HG02610 (cell line): ENCODE data around the gene NKG7.
A peak's percentile ranks its signal among the peaks of the same experiment; 100 is the strongest.

Experiments used
- ATAC-seq: cut with Tn5 transposase; IDR thresholded peaks from one replicate; pipeline ENCODE4 v1.9.1; 2021; ENCODE audit warnings: mild to moderate bottlenecking, moderate library complexity; ENCODE audit not compliant: unreplicated experiment

Gene NKG7

DNA sequence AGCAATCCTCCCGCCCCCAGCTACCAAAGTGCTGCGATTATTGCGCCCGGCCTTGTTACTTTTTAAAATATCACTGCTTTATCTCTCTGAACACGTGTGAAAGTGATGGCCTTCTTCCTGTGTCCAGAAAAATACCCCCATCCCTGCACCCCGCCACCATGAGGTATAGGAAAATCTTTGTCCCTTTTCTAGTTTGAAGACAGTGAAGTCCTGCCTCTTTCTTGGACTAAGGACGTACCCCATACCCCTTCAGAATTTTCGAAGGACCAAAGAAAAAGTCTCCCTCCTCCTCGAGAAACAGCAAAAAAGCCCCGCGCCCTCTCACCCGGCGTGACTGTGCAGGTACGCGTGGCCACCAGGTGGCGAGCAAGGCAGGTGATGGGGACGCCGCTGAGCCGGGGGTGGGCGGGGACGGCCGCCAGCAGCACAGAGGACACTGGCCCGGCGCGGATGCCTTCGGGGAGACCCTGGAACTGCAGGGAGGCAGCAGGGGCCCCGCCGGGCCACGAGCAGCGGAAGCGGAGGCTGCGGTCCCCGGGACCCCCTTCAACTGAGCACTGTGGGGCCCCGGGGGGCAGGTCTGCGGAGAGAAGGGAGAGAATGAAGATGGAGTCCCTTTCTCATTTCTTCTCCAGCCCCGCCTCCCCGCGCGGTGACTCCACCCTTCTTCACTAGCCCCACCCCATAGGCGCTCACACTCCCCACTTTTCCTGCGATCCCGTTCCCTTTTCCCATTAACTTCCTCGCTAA is 33.7 kb downstream of the NKG7 start:
- peak; percentile 53 for ATAC-seq

DNA sequence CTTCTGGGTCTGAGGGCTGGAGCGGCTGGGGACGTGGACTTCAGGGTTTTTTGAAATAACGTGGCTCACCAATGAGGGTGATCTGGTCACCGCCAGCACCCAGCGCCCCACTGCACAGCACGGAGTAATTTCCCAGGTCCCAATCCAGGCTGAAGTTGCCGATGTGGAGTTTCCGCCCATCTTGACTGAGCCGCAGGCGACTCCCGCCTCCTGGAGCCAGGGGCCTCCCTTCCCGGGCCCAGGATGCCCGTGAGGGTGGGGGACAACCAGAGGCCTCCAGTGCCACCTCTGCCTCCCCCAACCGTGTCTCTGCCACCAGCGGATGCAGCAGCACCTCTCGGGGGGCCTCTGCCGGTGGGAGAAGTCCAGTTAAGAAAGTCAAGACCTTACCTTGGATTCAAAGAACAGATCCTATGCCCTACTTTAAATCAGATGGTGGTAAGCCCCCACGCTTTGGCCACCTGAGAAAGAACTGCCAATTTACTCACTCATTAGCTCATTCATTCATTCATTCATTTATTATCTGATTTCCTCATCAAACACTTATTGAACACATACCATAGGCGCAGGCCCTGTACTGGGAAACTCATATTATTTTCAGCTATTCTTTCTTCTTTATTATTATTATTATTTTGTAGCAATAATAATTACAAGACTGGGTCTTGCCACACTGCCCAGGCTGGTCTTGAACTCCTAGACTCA is 34.4 kb downstream of the NKG7 start:
- no peak for ATAC-seq

DNA sequence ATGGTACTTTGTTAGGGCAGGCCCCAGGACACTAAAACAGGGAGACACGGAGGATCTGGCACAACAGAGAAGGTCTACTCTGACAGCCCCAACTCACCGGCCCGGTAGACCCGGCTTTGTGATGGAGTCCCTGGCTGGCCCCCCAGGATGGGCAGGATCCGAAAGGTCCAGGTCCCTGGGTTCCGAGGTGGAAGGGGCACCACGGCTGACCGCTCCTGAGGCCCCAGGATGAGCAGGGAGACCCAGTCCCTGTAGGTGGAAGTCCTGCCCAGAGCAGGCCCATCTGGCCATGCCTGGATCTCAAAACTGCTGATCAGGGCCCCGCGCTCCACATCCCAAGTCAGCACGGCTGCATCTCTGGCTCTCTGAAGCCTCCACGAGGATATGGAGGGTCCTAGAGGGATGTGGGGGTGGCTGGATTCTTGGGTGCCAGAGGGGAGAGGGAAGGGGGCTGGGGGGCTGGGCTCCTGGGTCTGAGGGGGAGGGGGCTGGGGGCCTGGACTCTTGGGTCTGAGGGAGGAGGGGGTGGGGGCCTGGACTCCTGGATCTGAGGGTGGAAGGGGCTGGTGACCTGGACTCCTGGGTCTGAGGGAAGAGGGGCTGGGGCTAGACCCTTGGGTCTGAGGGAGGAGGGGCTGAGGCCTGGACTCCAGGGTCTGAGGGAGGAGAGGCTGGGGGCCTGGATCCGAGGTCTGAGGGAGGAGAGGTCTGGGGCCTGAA is 35.2 kb downstream of the NKG7 start:
- ATAC-seq, result no peak

DNA sequence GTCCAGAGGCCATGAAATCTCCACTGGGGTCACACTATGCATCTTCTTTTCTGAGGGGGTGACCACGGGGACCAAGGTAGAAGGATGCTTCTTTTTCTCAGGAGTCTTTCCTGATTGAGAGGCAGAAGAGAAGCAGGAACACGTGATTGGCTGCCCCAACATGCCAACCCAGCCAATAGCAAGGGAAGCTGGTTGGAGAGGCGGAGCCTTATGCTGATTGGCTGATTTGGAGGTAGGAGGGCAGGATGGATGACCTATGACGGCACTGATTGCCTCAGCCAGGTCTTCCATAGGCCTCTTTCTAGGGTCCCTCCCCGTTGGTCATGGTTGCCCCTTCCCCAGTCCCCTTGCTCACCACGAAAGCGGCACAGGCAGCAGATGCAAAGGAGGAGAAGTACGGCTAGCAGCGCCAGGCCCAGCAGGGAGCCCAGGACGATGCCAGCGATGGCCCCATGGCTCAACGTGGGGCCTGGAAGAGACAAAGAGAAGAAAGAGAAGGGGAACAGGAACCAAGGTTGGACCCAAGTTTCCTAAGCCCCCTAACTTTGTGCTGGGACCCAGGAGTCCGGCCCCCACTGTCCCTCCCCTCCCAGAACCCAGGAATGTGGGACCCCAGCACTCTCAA is 38.5 kb downstream of the NKG7 start:
- ATAC-seq, result no peak

DNA sequence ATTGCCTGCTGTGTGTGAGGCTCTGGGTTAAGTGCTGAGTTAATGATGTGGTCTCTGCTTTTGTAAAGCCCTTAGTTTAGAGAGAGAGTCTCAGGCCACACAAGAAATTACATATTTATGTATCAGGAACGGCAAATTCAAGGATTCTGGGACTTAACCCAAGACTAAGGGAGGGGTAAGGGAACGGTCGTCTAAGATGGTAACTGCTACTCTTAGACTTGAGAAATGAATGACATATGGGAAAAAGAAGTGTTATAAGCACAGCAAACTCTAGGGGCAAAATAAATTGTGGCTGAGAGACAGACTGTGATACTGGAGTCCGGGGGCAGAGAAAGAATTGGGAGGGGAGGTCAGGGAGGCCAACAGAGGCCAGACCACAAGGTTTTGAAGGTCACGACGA is 40.7 kb downstream of the NKG7 start:
- no peak for ATAC-seq

DNA sequence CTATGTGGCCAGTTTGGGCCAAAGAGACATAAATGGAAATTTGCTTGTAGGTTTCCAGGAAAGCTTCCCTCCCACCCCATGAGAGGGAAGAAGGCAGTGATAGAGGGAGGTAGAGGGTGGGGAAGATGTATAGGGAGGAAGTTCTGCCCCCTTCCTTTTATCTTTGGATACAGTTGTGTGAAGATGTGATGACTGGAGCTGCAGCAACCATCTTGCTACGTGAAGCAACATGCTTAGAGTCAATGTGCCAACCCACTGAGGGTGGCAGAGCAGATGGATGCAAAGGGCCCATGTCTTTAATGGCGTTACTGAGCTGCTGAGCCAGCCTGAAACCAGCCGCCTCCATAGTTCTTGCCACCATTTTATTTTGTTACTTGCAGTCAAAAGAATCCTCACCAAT is 41.3 kb downstream of the NKG7 start:
- no peak for ATAC-seq

DNA sequence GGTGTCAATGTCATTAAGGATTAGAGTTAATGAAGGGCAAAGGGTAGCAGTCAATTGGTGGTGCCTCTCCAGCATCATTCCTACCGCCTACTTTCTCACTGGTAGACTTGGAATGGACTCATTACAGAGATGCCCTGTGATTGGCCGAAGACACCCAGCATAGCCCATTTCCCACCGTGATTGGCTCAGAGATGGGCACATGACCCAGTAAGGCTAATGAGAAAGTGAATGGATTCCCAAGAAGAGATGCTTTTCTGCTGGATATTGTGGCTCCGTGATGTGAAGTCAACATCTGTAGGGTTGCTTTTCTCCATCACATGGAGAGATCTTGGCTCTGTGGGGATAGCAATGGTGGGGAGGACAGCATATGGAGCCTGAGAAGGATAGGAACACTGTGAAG is 42.1 kb downstream of the NKG7 start:
- ATAC-seq, result no peak

DNA sequence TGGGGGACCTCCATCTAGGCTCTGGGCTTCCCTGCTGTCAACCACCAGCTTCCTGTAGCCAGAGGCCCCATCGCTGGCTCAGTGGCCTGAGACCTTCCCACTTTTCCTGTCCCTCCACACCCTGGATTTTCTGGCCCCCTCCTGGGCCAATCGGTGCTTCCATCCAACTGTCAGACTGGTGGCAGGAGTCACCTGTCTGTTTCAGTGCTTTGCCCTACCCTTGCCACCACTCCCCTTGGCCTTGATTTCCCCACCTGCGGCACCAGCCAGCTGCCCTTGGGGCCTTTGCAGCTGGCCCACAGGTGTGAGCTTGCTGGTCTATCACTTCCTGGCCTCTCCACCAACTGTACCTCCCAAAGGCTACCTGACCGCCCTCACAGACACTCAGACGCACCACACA is 43.0 kb downstream of the NKG7 start:
- ATAC-seq, result no peak

DNA sequence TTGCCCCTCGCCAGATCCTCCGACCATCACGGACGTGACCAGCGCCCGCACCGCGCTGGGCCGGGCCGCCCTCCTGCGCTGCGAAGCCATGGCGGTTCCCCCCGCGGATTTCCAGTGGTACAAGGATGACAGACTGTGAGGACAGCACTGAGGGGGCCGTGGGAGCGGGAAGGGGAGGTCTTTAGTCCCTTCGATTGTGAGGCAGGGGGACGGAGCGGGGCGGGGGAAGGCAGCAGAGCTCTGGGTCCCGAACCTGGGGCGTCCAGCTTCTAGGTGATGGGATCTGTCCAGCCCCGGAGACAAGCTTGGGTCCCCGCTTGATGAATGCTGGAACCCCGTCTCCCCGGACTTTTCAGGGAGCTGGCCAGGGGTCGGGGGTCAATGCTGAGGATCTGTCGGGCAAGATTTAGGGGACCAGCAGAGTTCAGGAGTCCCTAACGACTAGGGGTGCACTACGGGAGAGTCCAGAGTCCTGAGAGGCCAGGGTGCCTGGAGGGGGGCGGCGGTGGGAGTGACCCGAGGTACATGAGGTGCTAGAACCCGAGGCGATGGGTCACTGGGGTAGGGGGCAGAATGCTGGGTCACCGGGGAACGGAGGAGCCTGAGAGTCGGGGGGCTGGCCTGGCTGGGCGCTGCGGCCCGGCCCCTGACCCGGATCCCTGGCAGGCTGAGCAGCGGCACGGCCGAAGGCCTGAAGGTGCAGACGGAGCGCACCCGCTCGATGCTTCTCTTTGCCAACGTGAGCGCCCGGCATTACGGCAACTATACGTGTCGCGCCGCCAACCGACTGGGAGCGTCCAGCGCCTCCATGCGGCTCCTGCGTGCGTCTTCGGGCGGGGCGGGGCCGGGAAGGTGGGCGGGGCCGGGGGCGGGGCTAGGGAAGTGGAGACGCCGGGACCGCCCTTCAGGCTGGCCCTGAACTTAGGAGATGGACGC is 45.1 kb downstream of the NKG7 start:
- no peak for ATAC-seq

DNA sequence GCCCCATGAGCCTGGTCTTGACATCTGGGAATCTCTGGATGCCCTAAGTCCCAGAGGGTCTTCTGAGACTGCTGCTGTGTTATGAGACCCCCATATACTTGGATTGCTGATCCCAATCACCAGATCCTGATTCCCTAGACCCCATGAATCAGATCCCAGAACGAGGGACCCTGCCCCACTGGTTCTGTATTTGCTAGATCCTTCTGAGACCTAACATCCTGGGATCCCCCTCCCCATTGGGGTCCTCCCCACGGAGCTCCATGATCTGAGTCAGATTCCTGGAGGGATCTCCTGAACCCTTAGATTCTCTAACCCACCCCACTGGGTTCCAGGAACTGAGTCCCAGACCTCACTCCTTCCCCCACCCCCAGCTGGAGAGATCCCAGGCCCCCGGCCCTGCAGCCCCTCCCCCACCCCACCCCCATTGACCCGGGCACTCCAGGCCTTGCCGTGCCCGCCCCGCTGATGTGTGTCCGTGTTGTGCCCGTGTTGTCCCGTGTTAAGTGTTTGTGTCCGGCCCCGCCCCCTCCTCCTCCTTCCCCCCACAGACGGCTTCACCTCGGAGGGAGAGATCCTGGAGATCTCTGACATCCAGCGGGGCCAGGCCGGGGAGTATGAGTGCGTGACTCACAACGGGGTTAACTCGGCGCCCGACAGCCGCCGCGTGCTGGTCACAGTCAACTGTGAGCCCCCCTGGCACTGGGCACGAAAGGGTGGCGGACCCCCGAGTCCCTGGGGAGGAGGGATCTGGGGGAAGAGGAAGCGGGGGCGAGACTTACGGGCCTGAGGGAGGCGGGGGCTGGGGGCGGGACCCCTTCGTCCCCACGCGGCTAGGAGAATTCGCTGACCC is 46.0 kb downstream of the NKG7 start:
- no peak for ATAC-seq

DNA sequence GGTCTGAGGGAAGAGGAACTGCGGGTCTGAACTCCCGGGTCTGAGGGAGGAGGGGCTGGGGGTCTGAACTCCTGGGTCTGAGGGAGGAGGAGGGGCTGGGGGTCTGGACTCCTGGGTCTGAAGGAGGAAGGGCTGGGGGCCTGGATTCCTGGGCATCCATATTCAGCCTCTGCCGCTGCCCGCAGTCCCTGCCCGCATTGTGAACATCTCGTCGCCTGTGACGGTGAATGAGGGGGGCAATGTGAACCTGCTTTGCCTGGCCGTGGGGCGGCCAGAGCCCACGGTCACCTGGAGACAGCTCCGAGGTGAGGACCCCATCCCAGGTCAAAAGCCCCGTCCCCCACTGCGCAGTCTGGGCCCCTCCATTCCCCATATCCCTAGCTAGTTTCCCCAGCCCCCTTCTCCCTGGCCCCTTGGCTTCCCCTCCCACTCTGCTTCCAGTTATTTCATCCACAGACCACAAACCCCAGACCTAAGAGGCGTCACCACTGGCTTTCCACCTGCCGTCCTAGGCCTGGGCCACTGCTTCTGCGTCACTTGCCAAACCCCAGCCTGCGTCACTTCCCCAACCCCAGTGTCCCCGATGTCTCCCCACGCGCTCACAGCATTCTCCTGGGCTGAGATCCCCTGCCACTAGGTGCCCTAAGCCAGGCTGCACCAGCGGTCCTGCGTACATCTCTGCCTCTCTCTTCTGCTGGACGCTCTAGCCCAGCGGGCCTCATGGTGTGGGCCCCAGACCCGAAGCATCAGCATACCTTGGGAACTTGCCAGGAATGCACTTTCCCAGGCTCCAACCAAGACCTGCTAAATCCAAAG is 47.1 kb downstream of the NKG7 start:
- no peak for ATAC-seq

DNA sequence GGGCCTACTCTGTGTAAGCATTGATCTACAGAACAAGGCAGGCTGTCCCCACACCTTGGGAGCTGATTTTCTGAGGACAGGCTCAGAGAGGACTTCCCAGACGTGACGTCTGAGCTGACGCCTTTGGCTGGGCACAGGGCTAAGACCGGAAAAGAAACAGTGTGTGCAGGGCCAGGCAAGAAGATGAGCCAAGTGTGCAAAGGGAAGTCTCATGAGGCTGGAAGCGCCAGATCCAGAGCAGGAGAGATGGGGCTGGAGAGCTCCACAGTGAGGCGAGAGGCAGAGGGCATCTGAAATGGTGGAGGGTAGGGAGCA is 48.3 kb downstream of the NKG7 start:
- ATAC-seq, result no peak

DNA sequence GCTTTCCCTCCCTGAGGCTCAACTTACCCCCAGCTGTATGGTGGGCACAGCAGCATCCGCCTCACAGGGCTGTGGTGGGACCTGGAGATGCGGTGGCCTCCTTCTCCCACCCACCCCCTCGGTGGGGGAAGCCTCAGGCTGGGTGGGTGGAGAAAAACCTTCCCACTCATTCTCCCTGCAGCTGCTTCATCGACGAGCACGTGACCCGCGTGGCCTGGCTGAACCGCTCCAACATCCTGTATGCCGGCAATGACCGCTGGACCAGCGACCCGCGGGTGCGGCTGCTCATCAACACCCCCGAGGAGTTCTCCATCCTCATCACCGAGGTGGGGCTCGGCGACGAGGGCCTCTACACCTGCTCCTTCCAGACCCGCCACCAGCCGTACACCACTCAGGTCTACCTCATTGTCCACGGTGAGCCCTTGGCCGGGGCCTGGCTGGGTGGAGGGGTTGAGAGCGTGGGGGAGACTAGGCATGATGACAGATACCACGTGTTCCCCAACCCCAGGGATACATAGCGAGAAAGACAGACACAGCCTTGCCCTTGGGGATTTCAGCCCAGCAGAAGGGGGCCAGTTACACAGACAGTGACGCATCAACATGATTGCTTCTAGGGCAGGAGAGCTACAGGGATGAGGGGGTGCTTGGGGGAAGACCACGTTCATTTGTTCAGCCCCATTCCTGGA is 48.8 kb downstream of the NKG7 start:
- no peak for ATAC-seq

DNA sequence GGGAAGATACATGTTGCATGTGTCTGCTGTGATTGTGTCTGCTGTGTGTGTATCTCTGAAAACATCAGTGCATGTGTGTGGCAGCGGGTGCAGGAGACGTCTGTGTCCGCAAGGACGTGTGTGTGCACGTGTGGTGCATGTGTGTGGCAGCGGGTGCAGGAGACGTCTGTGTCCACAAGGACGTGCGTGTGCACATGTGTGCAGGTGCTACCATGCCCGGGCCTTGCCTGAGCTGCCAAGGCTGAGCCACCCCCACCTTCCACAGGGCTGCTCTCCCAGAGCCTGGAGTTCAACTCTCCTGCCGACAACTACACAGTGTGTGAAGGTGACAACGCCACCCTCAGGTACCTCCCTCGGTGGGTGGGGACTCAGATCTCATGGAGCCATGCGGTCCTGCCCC is 50.7 kb downstream of the NKG7 start:
- ATAC-seq, result no peak
